Measurements from ENCODE around the gene ADAP1.
"Not testable (repeated sequence)": the region's sequence is repeated elsewhere in the genome, so short reads cannot be mapped to it uniquely, and the experiment has no call there.

Gene ADAP1

DNA sequence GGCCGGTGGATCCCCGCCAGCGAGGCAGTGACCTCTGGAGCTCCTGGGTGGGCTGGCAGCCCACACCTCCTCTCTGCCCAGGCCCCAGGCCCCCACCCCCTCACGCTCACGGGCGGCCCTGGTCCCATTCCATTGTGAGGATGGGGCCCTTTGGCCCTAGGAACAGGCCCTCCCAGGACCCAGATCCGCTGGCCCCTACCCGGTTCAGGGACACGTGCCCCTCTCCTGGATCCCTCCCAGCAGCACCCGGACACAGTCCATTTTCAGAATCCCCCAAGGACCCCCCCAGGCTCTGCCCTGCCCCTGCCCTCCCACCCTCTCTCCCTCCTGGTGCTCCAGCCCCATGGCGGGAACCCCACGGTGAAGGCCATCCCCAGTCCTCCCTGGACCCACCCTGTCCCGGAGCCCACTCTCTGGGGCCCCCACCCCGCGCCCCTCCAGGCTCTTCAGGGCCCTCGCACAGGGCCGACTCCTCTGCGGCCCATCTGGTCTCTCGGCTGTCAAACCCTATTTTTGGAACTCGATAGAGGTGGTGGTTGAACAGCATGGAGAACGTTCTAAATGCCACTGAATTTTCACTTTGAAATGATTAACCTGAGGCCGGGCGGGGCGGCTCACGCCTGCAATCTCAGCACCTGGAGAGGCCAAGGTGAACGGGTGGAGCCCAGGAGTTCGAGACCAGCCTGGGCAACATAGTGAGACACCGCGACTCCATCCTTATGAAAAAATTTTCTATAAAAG, 8.1 kb downstream of the ADAP1 start:
- TF ChIP-seq CTCF (IDR thresholded peaks at IDR 0.05; ENCODE audit: borderline replicate concordance, control extremely low read depth, extremely low read depth, insufficient read depth, missing control alignments), result no peak
- no peak for DNase-seq (ENCODE audit: low spot score)
- in situ Hi-C loops (cut with MboI; ENCODE audit: low sequenced_read_pairs, unreplicated experiment), result no loop called here

- TF ChIP-seq CTCF (IDR thresholded peaks at IDR 0.05; ENCODE audit: borderline replicate concordance, control extremely low read depth, extremely low read depth, insufficient read depth, missing control alignments), result no peak
- in situ Hi-C loops (cut with MboI; ENCODE audit: low sequenced_read_pairs, unreplicated experiment), result no loop called here
- no peak for DNase-seq (ENCODE audit: low spot score)
These were observed 8.8 kb downstream of the ADAP1 start for GRCh38 chr7:945556-946255.

DNA sequence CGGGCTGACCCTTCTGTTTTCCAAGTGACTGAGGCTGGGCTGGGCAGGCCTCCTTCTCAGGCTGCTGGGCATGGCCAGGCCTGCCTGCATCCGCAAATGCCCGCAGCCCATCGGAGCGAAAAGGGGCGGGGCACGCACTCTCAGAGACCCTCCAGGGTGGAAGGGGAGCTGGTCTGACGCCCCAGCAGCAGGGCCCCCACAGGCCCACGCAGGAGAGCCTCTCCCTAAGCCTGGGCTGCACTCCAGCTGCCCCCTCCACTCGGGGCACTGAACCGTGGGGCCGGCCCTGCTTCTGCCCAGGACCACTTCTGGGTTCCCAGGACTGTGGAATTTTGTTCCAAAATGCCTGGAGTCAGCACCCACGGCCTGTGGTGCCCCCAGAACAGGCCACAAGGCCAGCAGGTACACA, 9.3 kb downstream of the ADAP1 start:
- in situ Hi-C loops (cut with MboI; ENCODE audit: low sequenced_read_pairs, unreplicated experiment), result no loop called here
- TF ChIP-seq CTCF (IDR thresholded peaks at IDR 0.05; ENCODE audit: borderline replicate concordance, control extremely low read depth, extremely low read depth, insufficient read depth, missing control alignments), result no peak
- DNase-seq (ENCODE audit: low spot score), result no peak

GRCh38 chr7:944744-945143, 9.7 kb downstream of the ADAP1 start:
- no peak for DNase-seq (ENCODE audit: low spot score)
- in situ Hi-C loops (cut with MboI; ENCODE audit: low sequenced_read_pairs, unreplicated experiment), result no loop called here
- TF ChIP-seq CTCF (IDR thresholded peaks at IDR 0.05; ENCODE audit: borderline replicate concordance, control extremely low read depth, extremely low read depth, insufficient read depth, missing control alignments), result no peak

GRCh38 chr7:943793-944192, 10.7 kb downstream of the ADAP1 start:
- in situ Hi-C loops (cut with MboI; ENCODE audit: low sequenced_read_pairs, unreplicated experiment); DNase-seq (ENCODE audit: low spot score): not testable (repeated sequence)

DNA sequence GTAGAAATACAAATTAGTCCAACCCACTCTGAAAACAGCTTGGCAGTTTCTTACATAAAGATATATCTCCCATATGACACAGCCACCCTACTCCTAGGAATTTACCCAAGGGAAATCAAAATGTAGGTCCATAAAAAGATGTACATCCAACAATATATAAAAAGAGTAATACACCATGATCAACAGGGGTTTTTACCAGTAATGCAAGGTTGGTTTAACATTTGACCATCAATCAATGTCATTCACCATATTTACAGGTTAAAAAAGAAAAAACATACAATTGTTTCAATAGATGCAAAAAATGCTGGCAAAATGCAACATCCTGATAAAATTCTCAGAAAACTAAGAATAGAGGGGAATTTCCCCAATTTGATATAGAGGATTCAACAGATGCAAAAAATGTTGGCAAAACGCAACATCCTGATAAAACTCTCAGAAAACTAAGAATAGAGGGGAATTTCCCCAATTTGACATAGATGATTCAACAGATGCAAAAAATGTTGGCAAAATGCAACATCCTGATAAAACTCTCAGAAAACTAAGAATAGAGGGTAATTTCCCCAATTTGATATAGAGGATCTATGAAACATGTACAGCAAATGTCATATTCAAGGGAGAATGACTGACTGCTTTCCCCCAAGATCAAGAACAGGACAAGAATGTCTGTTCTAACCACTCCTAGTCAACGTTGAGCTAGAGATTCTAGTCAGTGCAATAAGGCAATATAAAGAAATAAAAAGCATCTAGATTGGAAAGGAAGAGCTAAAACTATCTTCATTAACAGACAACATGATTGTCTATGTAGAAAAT, 13.7 kb downstream of the ADAP1 start:
- no peak for DNase-seq (ENCODE audit: low spot score)
- no peak for TF ChIP-seq CTCF (IDR thresholded peaks at IDR 0.05; ENCODE audit: borderline replicate concordance, control extremely low read depth, extremely low read depth, insufficient read depth, missing control alignments)
- in situ Hi-C loops (cut with MboI; ENCODE audit: low sequenced_read_pairs, unreplicated experiment), result no loop called here
